ENCODE data around the gene HOXB7.
A peak's percentile ranks its signal among the peaks of the same experiment; 100 is the strongest.

- TF ChIP-seq EZH2 (IDR thresholded peaks at IDR 0.05; ENCODE audit: insufficient read depth, poor library complexity, severe bottlenecking) (peak; percentile 97), EZH2phosphoT487 (IDR thresholded peaks at IDR 0.05; ENCODE audit: insufficient read depth, low read depth) (peak; percentile 81)
Measured at GRCh38 chr17:48613862-48614694, 3.3 kb upstream of the HOXB7 start.

All from GM23248 (cell line).